SKM-1 treated with dmso at 0.1 percent for 144 hours (cell line): ENCODE measurements around the gene FFAR3.
"Not testable (repeated sequence)": the region's sequence is repeated elsewhere in the genome, so short reads cannot be mapped to it uniquely, and the experiment has no call there.

Experiments
- DNase-seq: peaks from one replicate; lab custom pipeline; 2025; ENCODE audit not compliant: unreplicated experiment; lab: John Stamatoyannopoulos, UW

Gene FFAR3

GRCh38 chr19:35373492-35373891 lies 15.2 kb downstream of the FFAR3 start:
- no peak for DNase-seq

- not testable (repeated sequence) for DNase-seq
Measured at GRCh38 chr19:35374031-35374430, 15.8 kb downstream of the FFAR3 start.

- no peak for DNase-seq
Measured at GRCh38 chr19:35375505-35376307, 17.4 kb downstream of the FFAR3 start.

- no peak for DNase-seq
Measured at GRCh38 chr19:35377656-35378055, 19.4 kb downstream of the FFAR3 start.

- no peak for DNase-seq
Measured at GRCh38 chr19:35378356-35378755, 20.1 kb downstream of the FFAR3 start.

GRCh38 chr19:35379545-35379944 lies 21.3 kb downstream of the FFAR3 start:
- not testable (repeated sequence) for DNase-seq

GRCh38 chr19:35379992-35380391 lies 21.7 kb downstream of the FFAR3 start:
- no peak for DNase-seq

GRCh38 chr19:35380450-35381124 lies 22.3 kb downstream of the FFAR3 start:
- no peak for DNase-seq

GRCh38 chr19:35381318-35381717 lies 23.1 kb downstream of the FFAR3 start:
- DNase-seq, result no peak

- DNase-seq, result no peak
Measured at GRCh38 chr19:35381926-35382325, 23.7 kb downstream of the FFAR3 start.

- DNase-seq, result no peak
Measured at GRCh38 chr19:35383536-35383935, 25.3 kb downstream of the FFAR3 start.

GRCh38 chr19:35388277-35389054 lies 30.2 kb downstream of the FFAR3 start:
- DNase-seq, result no peak

GRCh38 chr19:35389192-35389861 lies 31.1 kb downstream of the FFAR3 start:
- DNase-seq, result no peak

GRCh38 chr19:35392742-35393715 lies 34.8 kb downstream of the FFAR3 start:
- DNase-seq, result no peak

- no peak for DNase-seq
Measured at GRCh38 chr19:35395382-35396199, 37.3 kb downstream of the FFAR3 start.

GRCh38 chr19:35396240-35396885 lies 38.1 kb downstream of the FFAR3 start:
- DNase-seq, result no peak

GRCh38 chr19:35397064-35397463 lies 38.8 kb downstream of the FFAR3 start:
- no peak for DNase-seq

- DNase-seq, result no peak
Measured at GRCh38 chr19:35398570-35398969, 40.3 kb downstream of the FFAR3 start.

GRCh38 chr19:35399231-35399630 lies 41.0 kb downstream of the FFAR3 start:
- no peak for DNase-seq
